GM21723 (cell line): ENCODE measurements around the gene FH.

ENCODE experiments used
- ATAC-seq: cut with Tn5 transposase; IDR thresholded peaks from one replicate; pipeline ENCODE4 v1.9.1; 2021; ENCODE audit warnings: mild to moderate bottlenecking, moderate library complexity; ENCODE audit not compliant: unreplicated experiment

The FH gene

GRCh38 chr1:241519308-241520079, at the start of gene FH:
Gene FH (minus strand): TSS chr1:241519755. CDS start chr1:241519722, 33 bp downstream.
- ATAC-seq = peak; percentile 97

GRCh38 chr1:241560849-241561187, 41.3 kb upstream of the FH start:
- ATAC-seq = no peak

- no peak for ATAC-seq
Observed at GRCh38 chr1:241560146-241560848, 40.7 kb upstream of the FH start.

- ATAC-seq = no peak
Observed at GRCh38 chr1:241557551-241558193, 38.1 kb upstream of the FH start.

- no peak for ATAC-seq
Observed at GRCh38 chr1:241557031-241557430, 37.5 kb upstream of the FH start.

- no peak for ATAC-seq
Observed at GRCh38 chr1:241555526-241555925, 36.0 kb upstream of the FH start.

- no peak for ATAC-seq
Observed at GRCh38 chr1:241553886-241554592, 34.5 kb upstream of the FH start.

GRCh38 chr1:241551759-241552638, 32.4 kb upstream of the FH start:
- ATAC-seq = peak; percentile 83

- ATAC-seq = no peak
Observed at GRCh38 chr1:241550318-241550717, 30.8 kb upstream of the FH start.

GRCh38 chr1:241548008-241548407, 28.5 kb upstream of the FH start:
- ATAC-seq = no peak

GRCh38 chr1:241542199-241542907, 22.8 kb upstream of the FH start:
- ATAC-seq = no peak

- ATAC-seq = no peak
Observed at GRCh38 chr1:241536969-241537368, 17.4 kb upstream of the FH start.

GRCh38 chr1:241536304-241536703, 16.7 kb upstream of the FH start:
- ATAC-seq = no peak

GRCh38 chr1:241533326-241534115, 14.0 kb upstream of the FH start:
- peak; percentile 53 for ATAC-seq

- peak; percentile 63 for ATAC-seq
Observed at GRCh38 chr1:241532864-241533263, 13.3 kb upstream of the FH start.

- peak; percentile 27 for ATAC-seq
Observed at GRCh38 chr1:241532162-241532531, 12.6 kb upstream of the FH start, which contains the start of gene KMO. Gene KMO (plus strand): TSS chr1:241532378. CDS start chr1:241532445, 67 bp downstream.

GRCh38 chr1:241531195-241532161, 11.9 kb upstream of the FH start:
- ATAC-seq = peak; percentile 70

GRCh38 chr1:241527146-241527545, 7.6 kb upstream of the FH start:
- ATAC-seq = no peak
